CD4-positive, alpha-beta T cell treated with Interleukin-17A for 4 hours (primary cell): Measurements from ENCODE around the gene FKBP6.
"Not testable (repeated sequence)": the region's sequence is repeated elsewhere in the genome, so short reads cannot be mapped to it uniquely, and the experiment has no call there.

Experiments used
- DNase-seq: peaks from one replicate; pipeline ENCODE4 v3.0.0-alpha.2; 2020; ENCODE audit warnings: mixed read lengths

The FKBP6 gene

DNA sequence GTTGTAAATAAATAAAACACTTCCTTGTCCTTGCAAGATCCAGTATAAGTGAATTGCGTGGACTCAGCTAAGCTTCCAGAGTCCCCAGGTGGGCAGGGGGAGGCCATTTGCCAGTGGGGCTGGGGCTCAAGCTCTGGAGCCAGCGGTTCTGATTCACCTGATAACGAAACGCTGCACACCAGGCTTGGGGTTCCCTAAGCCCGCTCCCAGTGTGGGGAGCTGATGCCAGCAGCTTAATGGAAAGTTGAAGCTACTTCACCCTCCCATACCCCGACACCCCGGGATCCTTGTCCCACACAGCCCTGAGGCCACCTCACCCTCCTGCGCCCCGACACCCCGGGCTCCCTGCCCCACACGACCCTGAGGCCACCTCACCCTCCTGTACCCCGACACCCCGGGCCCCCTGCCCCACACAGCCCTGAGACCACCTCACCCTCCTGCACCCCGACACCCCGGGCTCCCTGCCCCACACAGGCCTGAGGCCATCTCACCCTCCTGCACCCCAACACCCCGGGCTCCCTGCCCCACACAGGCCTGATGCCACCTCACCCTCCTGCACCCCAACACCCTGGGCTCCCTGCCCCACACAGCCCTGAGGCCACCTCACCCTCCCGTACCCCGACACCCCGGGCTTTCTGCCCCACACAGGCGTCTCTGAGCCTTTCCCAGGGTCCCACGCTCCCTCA lies 30.8 kb downstream of the FKBP6 start:
- DNase-seq = no peak

DNA sequence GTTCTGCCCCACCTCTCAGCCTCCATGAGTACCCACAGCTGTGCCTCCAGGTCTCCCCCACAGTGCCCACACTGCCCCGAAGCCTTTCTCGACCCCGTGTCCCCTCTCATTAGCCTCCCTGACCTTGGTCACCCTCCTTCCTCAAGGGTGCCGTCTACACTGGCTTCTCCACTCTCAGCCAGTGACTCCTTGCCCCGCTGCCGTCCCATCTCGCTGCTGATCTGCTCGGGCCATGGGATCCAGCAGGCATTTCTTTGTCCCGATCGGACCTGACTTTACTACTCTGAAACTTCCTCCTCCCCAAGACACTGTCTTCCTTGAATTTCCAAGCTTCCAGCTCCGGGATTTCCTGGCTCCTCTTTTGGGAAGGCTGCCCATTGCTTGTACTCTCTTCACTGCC lies 31.3 kb downstream of the FKBP6 start:
- DNase-seq = no peak

DNA sequence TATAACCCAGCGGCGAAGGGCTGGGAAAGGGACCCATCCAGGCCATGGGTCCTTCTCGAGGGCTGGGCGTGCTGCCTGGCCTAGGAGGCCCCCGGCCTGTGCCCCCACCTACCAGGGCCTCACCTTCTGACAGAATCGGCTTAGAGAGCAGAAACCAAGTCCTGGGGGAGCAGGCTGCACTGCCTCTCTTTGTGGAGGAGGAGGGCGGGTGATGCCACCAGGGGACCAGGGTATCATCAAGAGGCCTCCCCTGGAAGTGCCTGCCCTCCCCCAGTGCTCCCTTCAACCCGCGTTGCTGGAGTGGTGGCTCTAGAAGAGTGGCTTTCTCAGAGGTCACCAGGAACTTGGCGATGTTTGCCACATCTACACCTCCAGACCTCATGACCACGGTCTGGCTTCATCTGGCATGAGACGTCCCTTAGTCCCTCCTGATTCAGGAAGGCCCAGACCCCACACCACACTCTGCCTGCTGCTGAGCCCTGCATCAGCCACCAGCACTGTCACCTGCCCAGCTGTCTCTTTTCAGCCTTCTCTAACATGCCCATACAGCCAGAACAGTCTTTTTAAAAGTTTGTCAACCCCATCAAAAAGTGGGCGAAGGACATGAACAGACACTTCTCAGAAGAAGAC lies 31.9 kb downstream of the FKBP6 start:
- DNase-seq = no peak

DNA sequence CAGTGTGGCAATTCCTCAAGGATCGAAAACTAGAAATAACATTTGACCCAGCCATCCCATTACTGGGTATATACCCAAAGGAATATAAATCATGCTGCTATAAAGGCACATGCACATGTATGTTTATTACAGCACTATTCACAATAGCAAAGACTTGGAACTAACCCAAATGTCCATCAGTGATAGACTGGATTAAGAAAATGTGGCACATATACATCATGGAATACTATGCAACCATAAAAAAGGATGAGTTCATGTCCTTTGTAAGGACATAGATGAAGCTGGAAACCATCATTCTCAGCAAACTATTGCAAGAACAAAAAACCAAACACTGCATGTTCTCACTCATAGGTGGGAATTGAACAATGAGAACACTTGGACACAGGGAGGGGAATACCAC lies 32.6 kb downstream of the FKBP6 start:
- not testable (repeated sequence) for DNase-seq

DNA sequence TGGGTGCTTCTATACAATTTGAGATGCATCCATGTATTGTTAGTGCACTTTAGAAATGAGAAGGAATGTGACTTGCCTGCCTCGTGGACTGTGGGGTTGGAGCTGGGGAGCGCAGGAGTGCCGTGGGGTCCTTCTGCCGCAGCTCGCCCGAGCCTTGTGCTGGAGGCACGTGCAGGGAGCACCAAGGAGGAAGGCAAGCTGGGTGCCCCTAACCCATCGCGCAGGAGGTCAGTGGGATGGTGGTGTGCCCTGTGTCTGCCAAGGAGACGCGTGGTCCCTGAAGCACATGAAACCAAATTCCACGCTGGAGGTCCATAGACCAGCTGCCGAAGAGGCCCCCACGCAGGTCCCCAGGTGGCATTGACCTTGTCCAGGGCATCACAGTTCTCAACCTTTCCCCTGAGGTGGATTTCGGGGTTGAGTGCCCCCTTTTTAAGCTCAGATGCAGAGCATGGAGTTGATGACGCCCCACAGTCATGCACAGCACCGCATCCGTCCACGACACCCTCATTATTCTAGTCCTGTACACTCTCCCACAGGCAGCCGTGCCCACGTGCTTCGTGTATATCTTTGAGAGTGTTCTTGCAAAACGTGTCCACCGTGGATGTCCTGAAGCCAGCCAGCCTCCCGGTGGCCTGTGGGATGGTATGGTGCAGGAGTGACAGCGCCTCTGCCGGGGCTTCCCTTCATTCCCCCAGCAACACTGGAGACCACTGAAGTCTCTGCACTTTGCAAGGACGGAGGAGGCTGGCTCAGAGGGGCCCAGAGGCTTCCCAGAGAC lies 35.5 kb downstream of the FKBP6 start:
- no peak for DNase-seq

DNA sequence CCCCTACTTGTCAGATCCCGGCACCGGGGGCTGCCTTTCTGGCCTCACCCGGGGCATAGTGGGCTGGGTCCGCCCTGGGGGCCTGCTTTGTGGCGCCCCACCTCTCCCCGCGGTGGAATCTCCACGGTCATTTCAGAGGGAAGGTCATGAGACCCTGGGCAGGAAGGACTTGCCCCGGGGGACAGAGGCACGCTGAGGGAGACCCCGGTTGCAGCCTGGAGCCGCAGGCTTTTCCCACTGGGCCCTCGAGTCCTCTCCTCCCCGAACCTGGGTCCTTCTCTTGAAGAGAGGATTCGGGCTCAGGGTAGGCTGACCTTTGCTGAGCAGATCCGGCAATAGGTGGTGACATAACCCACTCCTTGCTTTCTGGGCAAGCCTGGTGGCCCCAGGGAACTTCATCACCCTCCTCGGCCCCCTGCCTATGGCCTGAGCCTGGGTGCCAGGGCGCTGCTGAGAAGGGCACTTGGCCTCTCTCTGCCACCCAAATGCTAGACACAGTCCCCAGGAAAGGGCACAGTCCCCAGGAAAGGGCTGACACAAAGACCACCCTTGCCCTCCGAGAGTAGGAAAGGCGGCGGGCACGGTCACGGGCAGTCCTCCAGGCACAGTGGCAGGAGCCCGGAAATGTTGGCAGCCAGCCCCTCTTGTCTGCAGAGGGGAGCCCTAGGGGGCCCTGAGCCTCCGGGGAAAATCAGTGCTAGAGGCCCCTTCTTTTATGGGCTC lies 36.2 kb downstream of the FKBP6 start:
- DNase-seq = no peak

DNA sequence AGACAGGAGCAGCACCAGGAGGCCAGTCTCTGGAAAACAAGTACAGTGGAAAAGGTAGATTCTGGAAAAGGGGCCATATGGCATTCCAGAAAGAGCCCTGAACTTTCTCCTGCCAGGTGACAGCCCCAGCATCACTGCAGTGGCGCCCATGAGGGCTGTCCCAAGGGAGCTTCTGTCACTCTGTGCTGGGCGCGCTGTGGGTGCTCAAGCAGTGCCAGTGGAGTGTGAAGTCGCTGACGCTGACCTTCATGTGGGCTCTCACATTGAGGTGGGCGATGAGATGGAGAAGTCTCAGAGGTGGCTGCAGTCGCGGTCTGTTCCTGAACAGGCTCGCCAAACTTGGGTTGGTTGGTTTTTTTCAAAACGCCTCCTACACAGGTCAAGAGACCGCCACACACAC lies 38.2 kb downstream of the FKBP6 start:
- DNase-seq = no peak

DNA sequence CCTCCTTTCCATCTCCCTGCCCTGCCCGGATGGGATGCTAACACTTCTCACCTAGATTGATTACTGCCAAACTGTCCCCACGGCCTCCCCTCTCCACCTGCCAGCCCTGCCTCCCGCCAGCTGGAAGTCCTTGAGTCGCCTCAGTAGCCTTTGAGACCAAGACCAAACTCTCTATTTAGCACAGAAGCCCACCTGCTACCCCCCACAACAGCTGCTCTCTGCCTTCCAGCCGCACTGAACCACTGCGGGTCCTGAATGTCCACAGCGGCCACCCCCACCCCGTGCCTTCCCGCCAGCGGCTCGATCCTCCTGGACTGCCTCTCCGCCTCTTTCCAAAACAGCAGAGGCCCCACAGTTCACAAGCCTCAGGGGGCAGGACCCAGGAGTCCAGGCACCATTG lies 39.0 kb downstream of the FKBP6 start:
- DNase-seq = no peak

DNA sequence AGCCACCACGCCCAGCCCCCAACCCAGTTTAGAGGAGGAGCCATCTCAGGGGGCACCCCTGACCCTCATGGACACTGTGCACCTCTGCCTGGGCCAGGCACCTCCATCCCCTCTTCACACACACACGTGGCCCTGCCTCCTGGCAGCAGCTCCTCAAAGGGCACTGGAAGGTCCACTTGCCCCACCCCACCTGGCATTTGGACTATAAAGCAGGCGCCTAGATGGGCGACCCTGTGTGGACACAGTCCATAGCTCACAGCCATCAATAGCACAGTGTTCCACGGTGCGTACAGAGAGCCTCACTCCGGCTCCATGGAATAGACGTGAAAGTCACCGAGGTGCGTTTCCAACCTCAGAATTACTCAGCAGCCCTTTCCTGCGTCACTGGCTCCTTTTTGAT lies 41.0 kb downstream of the FKBP6 start:
- DNase-seq = no peak

DNA sequence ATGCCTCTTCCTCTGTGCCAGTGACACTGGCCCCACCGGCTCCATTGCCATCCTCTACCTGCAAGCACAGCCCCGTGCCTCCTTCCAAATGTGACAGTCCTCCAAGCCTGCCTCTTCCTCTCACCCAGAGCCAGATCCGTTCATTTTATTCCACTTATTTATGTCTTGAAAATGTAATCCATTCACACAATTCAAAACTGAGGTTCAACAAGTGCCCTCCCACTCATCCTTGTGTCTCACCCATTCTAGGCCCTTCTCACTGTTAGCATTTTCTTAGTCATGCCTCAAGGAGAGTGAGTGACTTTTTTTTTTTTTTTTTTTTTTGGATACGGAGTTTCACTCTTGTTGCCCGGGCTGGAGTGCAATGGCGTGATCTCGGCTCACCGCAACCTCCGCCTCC lies 41.7 kb downstream of the FKBP6 start:
- no peak for DNase-seq

DNA sequence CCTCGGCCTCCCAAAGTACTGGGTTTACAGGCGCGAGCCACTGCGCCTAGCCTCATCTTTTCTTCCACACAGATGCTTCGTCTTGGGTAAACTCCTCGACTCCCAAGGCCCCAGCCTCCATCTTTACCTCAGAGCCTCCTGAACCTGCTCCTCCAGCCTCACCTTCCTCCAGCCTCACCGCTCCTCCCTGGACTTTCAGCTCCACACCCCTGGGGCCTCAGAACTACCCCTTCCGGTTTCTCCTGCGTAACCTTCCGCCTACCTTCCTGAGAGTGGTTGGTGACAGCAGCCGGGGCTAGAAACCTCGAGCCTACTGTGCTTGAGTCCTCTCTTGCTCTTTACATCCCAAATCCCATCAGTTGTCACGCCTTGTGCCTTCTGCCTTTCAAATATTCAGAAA lies 45.8 kb downstream of the FKBP6 start:
- DNase-seq = no peak

DNA sequence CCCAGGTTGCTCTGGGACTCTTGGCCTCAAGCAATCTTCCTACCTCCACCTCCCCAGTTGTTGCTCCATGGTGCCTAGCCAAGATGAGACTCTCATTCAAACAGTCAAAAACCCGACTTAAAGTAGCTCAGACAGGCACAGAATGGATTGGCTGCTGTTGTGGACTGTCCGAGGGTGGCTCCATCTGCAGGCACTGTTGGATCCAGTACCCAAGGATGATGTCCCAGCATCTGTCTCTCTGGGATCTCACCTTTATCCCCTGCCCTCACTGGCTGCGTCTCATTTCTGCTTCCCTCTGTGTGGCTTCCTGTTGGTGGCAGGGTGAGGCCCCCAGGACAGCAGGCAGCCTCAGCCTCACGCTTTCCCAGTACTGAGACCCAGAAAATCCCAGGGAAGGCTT lies 48.3 kb downstream of the FKBP6 start:
- DNase-seq = not testable (repeated sequence)

DNA sequence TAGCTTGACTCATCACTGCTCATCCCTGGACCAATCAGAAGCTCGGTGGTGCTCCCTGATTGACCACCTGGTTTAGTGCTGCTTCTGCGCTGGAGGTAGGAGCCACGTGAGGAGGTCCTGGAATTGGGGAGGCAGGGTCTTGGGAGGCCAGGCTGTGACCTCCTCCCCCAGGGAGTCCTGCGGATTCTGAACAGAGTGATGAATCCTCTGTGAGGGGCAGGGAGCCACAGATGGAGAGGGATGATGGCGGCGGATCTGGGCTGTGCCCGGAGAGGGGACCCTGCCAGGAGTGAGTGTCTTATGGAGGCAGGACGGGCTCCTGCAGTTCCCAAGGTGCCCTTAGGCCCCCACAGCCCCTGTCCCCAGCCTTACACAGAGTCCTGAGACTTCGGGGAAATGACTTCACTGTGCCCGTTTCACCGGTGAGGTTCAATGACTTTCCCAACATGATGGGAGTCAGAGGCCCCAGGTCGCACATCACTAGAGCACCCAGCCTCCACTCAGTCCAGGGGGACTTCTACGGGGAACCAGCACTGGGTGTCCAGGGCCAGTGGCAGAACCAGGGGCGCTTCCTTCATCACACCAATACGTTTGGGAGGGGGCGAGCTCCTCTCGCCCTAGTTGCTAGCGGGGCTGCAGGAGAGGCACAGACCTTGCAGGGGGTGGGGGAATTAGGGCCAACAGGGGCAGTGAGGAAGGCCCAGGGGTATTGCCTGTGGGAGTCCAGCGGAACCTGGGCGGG lies 48.9 kb downstream of the FKBP6 start:
- no peak for DNase-seq

DNA sequence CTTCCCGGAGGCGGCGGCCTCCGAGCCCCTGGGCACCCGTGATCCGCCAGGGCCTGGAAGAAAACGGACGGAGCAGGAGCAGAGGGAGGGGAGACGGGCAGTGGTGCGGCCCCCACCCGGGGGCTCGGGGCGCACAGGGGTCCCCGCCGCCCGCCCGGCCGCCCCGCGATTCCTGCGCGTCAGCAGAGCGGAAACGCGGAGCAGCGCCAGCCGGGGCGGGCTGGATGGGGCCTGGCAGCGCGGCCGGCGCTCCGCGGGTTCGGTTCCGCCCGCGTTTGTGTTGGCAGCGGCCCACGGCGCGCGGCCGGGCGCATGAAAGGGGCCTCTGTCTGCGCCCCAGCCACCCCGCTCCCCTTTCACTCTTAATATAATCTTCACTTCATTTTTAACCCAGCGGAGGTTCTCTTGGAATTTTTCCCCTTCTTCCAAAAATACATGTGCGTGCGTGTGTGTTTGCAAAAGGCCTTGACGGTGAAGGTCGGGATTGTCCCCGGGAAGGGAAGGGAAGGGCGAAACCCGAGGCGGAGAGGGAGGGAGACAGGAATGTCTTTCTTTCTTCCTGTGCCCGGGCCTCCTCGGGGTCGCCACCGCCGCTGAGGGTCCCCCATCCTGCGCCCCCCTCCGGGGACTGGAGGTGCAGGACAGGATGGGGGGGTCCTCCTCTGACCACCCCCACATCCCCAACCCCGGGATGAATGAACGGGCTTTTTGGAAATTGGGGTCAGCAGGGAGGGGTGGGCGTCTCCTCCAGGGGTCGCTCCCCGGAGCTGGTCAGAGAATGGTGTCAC lies 49.6 kb downstream of the FKBP6 start:
- not testable (repeated sequence) for DNase-seq

DNA sequence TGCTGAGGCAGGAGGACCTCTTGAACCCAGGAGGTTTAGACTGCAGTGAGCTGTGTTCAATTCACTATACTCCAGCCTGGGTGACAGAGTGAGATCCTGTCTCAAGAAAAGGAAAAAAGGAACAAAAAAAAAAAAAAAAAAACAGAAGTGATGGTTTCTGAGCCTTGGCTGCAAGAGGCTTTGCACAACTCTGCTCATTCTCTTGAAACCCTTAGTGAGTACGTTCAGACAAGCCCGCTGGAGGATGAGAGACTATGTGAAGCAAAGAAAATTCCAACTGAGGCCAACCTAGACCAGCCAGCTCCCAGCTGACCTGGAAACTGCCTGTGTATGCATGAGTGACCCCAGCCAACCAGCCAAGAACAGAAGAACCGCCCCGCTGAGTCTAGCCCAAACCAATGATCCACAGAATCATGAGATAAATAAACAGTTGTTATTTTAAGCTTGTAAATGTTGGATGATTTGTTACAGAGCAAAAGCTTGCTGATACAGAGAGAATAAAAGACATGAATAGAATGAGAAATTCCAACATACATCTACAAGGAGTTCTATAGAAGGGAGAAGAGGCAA lies 55.1 kb downstream of the FKBP6 start:
- DNase-seq = no peak

DNA sequence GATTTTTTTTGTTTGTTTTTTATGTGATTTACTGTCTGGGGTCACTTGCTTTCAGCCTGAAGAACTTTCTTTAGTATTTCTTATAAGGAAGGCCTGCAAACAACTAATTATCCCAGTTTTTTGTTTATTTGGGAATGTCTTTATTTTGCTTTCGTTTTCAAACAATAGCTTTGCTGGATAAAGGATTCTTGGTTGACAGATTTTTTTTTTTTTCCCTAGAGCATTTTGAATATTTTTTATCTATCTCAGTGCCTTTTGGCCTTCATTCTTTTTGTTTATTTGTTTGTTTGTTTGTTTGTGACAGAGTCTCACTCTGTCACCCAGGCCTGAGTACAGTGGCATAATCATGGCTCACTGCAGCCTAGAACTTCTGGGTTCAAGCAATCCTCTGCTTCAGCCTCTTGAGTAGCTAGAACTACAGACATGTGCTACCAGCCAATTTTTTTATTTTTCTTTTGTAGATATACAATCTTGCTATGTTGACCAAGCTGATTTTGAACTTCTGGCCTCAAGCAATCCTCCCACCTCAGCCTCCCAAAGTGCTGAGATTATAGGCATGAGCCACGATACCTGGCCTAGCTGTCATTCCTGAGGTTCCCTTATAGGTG lies 59.4 kb downstream of the FKBP6 start:
- DNase-seq = no peak

DNA sequence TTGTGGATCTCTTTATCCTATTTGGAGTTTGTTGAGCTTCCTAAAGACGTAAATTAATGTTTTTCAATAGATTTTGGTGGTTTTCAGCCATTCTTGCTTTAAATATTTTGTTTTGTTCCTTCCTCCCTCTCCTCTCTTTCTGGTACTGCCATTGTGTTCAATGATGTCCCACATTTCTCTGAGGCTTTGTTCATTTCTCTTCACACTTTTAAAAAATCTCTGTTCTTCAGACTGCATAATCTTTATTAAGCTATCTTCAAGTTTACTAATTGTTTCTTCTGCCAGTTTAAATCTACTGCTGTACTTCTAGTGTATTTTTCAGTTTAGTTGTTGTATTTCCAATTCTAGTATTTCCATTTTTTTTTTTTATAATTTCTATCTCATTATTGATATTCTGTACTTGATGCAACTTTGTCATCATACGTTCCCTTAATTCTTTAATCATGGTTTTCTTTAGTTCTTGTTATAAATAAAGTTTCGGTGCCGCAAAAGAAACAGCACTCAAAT lies 60.0 kb downstream of the FKBP6 start:
- DNase-seq = no peak

DNA sequence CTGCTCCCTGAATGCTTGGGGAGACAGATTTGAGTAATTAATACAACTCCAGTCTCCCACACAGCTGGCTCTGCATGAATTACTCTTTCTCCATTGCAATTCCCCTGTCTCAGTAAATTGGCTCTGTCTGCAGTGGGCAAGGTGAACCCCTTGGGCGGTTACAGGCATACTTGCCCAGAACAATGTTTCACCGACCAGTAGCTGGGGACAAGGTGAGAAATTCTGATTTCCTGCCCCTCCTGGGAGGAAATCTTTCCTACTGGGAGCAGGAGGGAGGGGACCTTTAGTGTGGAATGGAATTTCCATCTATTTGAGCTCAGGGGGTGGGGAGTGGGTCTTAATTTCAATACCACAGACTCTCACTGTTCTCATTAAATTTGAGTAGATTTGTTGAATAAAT lies 63.4 kb downstream of the FKBP6 start:
- DNase-seq = no peak

DNA sequence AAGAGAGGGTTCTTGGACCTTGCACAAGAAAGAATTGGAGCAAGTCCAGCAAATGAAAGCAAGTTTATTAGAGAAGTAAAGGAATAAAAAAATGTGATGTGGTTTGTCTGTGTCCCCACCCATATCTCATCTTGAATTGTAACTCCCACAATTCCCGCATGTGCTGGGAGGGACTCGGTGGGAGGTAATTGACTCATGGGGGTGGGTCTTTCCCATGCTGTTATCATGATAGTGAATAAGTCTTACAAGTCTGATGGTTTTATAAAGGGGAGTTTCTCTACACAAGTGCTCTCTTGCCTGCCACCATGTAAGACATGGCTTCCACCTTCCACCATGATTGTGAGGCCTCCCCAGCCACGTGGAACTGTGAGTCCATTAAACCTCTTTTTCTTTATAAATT lies 66.5 kb downstream of the FKBP6 start:
- no peak for DNase-seq

DNA sequence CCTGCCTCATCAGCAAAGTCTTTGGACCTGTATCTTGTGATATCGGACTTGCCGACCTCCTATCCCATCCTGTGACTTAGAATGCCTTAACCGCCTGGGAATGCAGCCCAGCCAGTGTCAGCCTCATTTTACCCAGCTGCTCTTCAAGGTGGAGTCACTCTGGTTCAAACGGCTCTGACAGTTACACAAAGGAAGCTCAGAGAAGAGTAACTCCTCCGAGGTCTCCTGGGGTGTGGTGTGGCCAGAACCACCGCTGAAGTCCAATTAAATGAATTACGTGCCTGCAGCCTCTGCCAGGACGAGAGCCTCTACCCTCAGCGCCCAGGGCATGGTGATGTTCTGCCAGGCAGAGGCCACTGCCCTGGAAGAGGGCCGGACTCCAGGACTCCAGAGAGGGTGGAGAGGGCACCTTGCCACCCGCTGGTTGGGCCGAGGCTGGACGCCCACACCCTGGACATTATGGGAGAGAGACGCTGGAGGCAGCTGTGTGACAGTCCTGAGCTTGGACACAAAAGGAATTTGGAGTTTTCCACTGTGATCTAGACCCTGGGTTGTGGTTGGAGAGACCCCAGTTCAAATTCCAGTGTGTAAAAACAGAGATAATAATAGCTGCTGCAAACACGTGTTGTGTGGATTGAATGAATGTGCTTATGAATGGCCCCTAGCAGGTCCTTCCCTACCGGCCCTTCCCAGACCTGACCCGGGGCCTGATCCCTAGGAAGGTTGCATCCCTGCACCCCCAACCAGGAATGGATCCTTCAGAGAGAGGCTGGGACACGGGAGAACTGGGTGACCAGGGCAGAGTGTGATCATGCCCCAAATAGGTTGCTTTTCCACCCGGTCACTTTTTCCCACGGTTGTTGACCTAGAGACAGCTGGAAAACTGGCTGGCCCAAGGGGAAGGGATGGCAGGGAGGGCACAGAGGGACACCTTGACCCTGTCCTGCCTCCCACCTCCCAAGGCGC lies 67.9 kb downstream of the FKBP6 start:
- DNase-seq = no peak
